ENCODE measurements around the gene MEGF6.
"Not testable (repeated sequence)": the region's sequence is repeated elsewhere in the genome, so short reads cannot be mapped to it uniquely, and the experiment has no call there.

MEGF6 gene

DNA sequence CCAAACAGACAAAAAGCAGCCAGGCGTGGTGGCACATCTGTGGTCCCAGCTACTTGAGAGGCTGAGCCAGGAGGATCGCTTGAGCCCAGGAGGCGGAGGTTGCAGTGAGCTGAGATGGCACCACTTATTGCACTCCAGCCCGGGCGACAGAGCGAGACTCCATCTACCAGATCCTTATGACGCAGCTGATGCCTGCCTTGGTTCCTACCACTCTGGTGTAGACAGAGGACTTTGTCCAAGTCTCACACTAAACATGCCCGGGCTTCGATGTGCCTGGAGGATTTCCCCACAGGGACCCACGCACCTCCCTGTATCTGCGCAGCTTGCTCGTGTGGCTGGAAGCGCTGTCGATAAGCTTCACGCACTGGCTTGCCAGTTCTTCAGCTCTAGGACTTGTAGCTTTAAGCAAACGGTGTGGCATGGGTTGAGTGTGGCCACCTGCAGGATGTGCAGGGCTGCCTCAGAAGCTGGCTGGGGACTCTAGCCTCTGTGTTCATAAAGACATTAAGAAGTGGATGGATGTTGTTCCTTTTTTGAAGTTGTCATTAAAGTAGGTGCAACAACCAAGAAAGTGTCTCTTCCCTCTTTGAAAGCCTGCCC is 18.4 kb upstream of the MEGF6 start:
- DNase-seq: no peak

DNA sequence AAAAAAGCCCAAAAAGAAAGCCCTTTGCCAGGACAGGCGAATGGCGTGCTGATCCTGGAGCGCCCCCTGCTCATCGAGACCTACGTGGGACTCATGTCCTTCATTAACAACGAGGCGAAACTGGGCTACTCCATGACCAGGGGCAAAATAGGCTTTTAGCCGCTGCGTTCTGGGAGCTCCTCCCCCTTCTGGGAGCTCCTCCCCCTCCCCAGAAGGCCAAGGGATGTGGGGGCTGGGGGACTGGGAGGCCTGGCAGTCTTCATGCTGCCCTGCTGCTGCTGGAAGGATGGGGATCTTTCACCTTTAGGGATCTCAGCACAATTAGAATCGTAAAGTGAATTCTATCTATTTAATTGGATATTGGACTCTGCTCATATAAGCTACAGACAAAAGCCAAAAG is 17.1 kb upstream of the MEGF6 start:
- DNase-seq: no peak

DNA sequence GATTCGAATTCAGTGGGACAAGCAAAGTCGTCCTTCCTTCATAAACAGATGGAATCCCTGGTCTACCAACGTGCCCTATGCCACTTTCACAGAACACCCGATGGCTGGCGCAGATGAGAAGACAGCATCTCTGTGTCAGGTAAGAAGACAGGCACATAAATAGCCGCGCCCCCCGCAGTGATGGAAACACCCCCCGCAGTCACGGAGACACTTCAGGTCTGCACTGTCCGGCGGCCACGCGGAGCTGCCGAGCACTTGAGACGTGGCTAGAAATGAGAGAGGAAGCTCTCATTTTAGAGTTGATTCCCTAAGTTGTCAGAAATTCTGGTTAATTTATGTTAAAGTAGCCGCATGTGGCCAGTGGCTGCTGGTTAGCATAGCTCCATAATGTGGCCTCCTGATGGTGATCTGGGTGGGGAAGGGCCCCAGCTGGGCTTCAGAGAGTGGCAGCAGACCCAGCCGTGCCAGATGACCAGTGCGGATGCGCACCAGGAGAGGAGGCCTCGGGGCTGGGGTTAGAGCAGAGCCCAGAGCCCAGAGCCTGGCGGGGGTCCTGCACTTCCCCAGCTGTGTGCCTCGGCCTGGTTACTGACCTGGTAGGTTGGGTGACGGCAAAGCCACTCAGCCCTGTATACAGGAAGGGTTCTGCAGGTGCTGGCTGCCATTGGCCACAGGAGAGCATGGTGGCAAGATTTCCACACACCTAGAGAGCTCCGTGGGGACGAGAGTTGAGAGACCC is 16.4 kb upstream of the MEGF6 start:
- no peak for DNase-seq

DNA sequence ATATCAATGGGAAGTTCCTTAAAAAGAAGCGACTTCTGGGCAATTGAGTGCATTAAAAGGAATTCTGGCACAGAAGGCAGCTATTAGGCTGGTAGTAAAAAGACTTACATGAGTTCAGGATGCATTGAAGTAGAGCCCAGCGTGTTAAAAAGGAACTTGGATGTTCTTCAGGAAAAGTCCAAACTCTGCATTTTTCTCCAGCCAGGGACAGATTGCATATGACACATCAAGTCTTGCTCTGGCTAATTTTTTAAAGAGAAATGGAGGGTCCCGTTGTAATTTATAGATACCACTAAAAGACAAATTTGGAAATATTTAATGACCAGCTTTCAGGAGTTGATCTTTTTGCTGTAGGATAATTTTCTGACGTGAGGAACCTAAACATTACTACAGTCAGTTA is 14.7 kb upstream of the MEGF6 start:
- no peak for DNase-seq

DNA sequence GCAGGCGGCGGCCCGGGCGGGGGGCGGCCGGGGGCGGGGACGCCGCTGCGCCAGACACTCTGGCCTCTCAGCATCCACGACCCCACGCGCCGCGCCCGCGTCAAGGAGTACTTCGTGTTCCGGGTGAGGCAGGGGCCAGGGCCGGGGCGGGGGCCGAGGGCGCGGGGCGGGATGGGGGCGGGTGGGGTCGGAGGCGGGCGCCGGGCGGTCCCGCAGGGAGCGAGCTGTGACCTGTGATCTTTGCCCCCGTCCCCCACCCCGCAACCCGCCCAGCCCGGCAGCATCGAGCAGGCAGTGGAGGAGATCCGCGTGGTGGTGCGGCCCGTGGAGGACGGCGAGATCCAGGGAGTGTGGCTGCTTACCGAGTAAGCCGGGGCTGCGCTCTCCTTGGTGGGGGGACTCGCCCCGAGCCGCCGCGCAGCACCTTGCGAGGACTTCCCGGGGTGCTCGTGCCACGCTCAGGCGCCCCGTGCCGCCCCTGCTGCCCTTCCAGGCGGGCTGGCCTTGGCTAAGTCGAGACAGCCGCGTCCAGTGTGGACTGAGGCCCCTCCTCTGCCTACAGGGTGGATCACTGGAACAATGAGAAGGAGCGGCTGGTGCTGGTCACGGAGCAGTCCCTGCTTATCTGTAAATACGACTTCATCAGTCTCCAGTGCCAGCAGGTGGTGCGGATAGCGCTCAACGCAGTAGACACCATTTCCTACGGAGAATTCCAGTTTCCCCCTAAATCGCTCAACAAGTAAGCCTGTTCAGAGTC is 14.0 kb upstream of the MEGF6 start:
- peak in 2 of 5 experiments; percentile 19 to 48 for DNase-seq

DNA sequence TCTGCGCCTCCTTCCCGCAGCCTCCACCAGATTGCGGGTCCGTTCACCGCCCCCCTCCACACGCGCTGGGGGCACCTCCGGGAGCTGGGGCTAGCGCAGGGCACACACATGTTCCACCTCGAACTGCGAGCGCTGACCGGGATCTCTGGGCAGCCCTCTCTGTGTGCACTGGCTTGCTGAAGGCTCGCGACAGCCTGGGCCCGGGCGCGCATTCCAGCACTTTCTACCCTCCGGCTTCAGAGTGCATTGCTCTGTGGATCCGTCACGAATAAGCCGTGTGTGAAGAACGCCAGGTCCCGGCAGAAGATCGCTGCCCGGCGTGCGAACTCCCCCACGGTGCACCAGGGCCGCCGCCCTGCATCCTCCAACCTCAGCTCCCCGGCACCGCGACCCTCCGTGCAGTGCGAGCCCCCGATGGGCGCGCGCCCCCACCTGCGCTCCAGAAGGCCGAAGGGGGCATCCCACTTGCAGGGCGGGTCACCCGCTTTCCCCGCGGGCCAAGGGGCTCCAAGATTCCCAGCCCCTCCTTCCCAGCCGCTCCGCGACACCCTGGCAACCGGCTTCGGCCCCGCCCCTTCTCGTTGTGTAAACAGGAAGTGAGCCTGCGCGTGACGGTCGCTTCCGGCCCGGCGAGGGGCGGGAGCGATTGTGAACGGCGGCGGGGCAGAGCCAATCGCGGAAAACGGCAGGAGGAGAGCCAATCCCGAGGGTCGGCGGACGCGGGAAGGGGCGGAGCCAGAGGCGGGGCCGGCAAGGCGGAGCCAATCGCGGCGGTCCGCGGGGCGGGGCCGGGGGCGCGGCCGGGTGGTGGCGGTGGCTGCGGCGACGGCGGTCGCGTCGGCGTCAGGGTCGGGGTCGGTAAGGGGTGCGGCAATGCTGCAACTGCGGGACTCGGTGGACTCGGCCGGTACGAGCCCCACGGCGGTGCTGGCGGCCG is 13.2 kb upstream of the MEGF6 start, which contains the start of gene TPRG1L:
TSS of gene TPRG1L (plus strand) at position 816 of the 937 bp plus-strand sequence. CDS start at position 874, 58 bp downstream.
- DNase-seq: peak; percentile 97 to 98 (median 98)

DNA sequence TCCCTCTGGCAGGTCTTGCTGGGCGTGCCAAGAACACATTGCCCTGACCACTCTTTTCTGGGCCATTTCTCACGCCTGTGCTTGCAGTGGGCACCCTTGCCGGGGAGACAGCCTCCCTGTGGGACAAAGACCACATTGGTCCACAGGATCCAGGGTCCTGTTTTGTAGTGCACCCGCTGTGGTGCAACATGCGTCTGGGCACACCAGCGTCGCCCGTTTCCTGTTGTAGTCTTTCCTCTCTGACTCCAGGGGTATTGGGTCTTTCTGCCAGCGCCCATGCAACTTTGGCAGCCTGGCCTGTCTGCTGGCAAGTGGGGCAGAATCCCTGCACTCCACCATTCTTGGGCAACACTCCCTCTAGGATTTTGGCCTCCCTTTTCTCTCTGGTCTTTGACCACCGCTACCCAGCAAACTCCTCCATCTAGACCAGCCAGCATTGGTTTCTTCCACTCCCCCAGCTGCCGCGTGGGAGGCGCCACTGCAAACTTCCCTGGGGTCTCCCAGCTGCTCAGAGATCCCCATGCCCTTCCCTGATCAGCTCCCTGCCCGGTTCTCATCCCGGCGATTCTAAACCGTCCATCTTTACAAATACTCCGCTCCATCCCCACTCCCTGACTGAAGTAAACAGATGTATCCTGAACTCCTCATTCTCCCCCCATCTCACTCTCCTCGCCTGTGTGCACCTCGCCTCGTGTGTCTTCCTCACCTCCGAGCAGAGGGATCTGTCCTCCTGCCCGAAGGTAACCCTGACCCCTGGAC is 12.3 kb upstream of the MEGF6 start:
- DNase-seq: peak in 1 of 5 experiments; percentile 19

DNA sequence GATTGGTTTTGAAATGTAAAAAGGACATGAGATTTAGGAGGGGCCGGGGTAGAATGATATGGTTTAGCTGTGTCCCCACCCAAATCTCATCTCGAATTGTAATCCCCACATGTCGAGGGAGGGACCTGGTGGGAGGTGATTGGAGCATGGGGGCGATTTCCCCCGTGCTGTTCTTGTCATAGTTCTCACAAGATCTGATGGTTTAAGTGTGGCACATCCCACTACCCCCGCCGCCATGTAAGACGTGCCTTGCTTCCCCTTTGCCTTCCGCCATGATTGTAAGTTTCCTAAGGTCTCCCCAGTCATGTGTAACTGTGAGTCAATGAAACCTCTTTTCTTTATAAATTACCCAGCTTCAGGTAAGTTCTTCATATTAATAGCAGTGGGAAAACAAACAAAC is 10.8 kb upstream of the MEGF6 start:
- DNase-seq: not testable (repeated sequence)

DNA sequence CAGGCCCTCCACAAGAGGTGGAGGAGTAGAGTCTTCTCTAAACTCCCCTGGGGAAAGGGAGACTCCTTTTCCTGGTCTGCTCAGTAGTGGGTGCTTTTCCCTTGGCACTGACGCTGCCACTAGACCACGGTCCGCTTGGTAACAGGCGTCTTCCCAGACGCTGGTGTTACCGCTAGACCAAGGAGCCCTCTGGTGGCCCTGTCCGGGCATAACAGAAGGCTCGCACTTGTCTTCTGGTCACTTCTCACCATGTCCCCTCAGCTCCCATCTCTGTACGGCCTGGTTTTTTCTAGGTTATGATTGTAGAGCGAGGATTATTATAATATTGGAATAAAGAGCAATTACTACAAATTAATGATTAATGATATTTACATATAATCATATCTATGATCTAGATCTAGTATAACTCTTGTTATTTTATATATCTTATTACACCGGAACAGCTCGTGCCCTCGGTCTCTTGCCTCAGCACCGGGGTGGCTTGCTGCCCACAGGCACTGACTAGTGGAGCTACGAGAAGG is 9.9 kb upstream of the MEGF6 start:
- not testable (repeated sequence) for DNase-seq

DNA sequence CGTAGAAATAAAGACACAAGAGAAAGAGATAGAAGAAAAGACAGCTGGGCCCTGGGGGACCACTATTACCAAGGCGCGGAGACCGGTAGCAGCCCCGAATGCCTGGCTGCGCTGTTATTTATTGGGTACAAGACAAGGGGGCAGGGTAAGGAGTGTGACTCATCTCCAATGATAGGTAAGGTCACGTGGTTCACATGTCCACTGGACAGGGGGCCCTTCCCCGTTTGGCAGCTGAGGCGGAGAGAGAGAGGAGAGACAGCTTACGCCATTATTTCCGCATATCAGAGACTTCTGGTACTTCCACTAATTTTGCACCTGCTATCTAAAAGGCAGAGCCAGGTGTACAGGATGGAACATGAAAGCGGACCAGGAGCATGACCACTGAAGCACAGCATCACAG is 9.4 kb upstream of the MEGF6 start:
- no peak for DNase-seq

DNA sequence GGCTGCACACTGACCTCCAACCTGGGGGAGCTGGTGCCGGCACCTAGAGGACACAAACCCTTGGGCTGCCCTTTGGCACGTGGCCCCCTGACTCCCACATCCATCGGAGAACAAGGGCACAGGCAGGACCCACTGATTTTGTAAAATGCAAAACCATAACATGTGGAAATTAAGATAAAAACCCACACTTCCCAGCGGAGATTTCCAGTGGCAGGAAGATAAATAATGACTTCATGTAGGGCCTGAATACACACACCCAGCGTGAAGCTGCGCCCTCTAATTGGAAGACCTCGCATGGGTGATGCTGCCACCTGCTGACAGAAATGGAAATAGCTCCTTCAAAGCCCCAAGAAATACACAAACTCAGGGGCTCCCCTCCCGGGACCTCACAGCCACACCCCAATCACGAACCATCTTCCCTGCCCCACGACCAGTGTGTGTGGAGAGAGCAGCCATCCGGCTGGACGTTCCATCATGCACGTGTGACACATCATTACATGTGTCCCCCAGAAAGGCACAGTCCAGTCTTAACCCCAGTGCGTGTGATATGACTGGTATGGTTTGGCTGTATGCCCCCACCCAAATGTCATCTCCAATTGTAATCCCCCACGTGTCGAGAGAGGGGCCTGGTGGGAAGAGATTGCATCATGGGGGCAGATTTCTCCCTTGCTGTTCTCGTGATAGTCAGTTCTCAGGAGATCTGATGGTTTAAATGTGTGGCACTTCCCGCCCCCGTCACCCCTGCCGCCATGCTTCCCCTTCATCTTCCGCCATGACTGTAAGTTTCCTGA is 7.8 kb upstream of the MEGF6 start:
- DNase-seq: peak; percentile 40 to 69 (median 59)

DNA sequence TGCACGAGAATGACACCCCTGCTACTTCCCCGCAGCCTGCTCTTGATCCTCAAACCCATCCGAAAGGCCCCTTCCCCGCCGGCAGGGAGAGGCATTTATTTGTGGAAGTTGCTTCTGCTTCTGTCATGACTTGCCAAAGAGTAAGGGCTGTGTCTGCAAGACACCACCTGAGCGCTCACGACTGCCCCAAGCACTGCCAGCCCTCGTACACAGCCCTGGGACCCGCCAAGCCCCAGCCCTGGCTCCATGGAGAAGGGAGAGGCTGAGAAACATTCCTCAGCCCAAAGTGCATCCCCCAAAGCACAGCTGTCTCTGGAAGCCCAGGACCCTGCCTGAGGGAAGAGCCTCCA is 7.2 kb upstream of the MEGF6 start:
- DNase-seq: no peak

DNA sequence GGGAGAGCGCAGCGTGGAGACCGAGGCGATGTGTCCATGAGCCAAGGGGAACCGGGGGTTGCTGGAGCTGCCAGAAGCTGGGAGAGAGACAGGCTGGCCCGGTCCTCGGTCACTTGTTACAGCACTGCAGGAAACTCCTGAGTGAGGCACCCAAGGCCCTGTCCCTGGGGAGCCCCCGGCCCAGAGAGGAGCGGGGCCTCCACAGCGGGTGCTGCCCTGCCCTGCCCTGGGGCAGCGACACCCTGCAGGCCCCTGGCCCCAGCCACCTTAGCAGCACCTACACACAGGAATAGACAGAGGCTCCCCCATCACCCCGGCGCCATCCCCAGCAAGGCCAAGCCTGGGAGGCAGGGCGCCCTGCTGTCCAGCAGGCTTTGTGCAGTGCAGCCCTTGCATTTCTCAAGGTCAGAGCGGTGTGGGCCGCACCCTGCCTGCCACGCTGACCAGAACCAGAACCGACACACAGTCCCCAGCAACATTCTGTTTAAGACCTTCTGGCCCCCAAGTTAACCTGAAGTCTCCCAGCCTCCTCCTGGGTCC is 6.6 kb upstream of the MEGF6 start:
- no peak for DNase-seq

DNA sequence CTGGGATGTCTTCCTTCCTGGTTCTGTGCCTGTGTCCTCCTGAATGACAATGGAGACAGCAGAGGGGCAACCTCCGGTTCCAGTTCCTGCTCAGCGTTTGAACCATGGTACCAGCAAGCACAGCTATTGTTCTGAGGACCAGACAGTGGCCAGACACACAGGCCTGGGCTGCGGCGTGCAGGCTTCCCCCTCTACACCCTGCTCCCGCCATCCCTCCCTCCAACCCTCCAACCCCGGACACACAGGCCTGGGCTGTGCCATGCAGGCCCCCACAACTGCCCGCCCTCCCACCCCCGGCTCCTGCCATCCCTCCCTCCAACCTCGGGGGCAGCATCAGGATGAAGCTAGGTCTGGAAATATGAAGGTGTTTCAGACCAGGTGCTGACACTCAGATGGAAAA is 5.6 kb upstream of the MEGF6 start:
- no peak for DNase-seq

DNA sequence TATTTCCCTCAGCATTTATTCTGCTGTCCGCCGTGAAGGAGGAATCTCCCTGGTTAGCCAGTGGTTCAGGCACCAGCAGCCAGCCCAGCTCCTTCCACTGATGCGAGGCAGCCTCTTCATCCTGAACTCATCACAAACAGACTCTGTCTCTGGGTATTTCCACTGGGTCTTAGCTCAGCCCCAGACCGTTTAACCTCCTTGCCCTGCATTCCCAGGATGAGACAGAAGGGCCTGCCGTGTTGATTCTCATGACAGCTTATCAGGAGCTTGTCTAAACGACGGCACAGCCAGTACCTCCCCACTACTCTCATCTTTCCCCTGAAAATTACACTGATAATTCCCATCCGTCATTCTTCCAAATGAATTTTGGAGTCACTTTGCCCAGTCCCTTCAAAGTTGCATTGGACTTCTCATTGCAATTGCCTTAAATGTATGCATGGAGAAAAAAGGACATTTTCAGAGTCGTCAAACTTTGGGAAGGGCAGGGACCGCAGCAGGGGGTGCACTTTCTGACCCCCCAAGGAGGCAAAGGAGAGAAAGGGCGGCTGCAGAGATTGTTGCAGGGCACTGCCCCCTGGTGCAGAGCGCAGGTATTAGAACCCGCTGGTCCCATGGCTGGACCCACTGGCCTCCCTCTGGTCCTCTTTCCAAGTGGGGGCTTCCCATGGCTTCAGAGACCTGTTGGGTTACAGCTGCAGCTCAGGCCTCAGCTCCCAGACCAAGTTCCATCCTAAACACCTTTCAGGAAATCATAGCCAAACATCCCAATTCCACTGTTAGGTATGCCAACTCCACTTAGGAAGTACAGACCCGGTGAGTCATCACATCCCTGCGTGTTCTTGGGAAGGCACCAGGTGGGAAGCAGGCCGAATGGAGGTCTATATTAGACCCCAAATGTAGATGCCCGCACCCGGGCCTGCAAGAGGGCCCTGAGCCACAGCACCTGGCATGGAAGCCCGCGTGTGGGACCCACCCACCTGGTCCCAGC is 3.7 kb upstream of the MEGF6 start:
- DNase-seq: no peak

DNA sequence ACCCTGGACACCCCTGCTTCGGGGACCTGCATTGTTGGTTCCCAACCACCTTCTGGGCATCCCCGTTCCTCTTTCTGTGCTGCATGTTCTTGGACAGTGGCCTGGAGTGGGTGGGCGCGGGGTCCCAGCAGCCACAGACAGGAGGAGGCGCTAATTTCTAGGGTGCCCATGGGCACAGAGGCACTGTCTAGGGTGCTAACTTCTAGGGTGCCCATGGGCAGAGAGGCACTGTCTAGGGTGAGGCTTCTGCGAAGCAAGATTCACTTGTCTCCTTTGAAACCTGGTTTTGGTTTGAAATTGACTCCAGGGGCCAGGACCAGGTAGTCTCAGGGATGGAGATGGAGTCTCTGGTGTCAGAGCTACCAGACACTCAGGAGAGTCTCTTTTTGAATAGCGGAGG is 815 bp upstream of the MEGF6 start:
- DNase-seq: no peak

DNA sequence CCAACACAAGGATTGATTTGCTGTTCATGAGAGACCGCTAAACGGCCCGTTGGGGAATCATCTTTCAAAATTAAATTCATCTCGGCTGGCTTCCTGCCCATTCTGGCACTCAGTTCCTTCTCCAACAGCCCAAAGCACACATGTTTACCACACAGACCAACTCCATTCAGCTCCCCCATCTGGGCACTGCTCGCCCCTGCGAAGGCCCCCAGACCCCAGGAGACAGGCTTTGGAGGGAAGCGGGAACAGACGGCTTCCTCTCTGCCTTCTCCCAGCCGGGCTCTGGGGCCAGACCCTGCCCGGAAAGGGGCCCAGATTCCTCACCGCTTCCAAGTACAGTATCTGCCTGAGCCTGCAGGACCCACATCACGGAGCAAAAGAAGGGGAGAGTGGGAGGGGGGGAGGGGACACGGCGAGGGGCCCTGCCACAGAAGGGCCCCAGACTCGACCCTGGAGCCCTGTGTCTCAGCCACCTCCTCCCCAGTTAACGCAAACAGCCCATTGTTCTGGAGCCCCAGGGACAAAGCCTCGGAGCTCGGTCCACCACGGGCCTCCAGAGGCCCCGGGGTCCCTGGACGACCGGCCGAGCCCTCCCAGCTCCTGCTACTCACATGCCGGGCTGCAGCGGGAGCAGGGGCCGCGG is 660 bp downstream of the MEGF6 start:
- no peak for DNase-seq

DNA sequence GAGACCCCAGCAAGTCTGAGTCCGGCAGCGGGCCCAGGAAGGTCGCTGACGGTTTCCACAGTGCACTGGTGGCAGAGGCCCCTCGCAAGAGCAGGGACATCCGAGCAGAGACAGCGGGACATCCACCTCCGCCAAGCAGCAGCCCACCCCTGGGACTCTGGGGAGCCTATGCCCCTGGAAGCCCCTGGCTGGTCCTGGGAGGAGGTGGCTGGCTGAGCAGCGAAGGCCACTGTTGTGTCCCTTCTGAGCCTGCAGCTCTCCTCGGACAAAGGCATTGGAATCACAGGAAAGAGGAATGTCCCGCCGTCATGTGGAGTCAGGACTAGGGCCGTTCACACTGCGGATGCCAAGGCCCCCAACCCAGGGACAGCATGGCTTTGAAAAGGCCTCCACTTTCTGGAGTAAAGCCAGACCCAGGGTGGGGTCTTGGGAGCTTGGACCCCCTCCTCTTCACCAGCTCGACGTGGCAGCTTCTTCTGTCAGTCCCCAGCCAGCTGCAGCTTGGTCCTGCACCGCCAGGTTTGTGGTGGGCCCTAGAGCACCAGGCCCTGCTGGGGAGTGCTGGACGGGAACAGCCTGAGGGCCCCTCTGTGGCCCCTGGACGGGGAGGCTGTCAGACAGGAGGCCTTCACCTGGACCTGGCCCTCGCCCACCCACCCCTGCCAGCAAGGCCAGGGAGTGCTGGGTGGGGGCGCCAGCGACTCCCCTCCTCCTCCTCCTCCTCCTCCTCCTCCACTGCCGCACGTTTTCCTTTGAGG is 1.4 kb downstream of the MEGF6 start:
- DNase-seq: no peak

Data from T-helper 2 cell (primary cell).